Uterus (tissue), 2 donors: ENCODE measurements around the gene STX16.

Experiments
- POLR2A ChIP-seq, 2 donors: fragments of 450-650 bp; IDR thresholded peaks; one replicate each; pipeline ENCODE4 v1.6.1; 2016; ENCODE audit warnings: antibody characterized with exemption in 2 of 2, mild to moderate bottlenecking in 1 of 2, moderate library complexity in 1 of 2
- TF ChIP-seq, protein P1 (sequence below), 4 experiments: fragments of 200-600 bp in 2 of 4; fragments of 450-650 bp in 2 of 4; sonication (generic) in 2 of 4; IDR thresholded peaks; one replicate each; pipeline ENCODE4 v1.5.1; 2016 to 2019; ENCODE audit warnings: antibody characterized with exemption in 4 of 4, mild to moderate bottlenecking in 2 of 4, moderate library complexity in 1 of 4

DNA sequence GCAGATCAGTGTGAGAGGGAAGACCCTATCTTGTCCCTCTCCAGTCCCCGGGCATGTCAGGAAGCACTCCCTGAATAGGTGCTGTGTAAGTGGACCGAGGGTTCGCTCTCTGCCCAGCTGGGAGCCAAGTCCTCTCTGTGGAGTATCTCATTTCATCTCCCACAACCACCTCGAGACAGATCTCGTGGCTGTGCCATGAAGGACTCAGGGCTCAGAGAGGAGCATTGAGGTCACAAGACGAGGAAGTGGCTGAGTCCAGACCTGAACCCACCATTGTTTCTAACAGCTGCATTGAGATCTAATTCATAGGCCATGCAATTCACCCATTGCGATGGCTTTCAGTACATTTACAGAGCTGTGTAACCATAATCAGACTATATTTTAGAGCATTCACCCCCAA lies 34.7 kb upstream of the STX16 start:
- no peak for TF ChIP-seq POLR2A (IDR thresholded peaks at IDR 0.05)
- TF ChIP-seq, protein P1, sequence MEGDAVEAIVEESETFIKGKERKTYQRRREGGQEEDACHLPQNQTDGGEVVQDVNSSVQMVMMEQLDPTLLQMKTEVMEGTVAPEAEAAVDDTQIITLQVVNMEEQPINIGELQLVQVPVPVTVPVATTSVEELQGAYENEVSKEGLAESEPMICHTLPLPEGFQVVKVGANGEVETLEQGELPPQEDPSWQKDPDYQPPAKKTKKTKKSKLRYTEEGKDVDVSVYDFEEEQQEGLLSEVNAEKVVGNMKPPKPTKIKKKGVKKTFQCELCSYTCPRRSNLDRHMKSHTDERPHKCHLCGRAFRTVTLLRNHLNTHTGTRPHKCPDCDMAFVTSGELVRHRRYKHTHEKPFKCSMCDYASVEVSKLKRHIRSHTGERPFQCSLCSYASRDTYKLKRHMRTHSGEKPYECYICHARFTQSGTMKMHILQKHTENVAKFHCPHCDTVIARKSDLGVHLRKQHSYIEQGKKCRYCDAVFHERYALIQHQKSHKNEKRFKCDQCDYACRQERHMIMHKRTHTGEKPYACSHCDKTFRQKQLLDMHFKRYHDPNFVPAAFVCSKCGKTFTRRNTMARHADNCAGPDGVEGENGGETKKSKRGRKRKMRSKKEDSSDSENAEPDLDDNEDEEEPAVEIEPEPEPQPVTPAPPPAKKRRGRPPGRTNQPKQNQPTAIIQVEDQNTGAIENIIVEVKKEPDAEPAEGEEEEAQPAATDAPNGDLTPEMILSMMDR (IDR thresholded peaks at IDR 0.05), result no peak
